SU-DHL-6 (cell line): ENCODE results near the gene DLG3.

Experiments
- H2AFZ ChIP-seq: fragments of 200-600 bp; sonication (generic); 2 replicates; pipeline ENCODE4 v1.6.1; 2014; ENCODE audit warnings: low read depth, mild to moderate bottlenecking, moderate library complexity, mixed read lengths, antibody characterized with exemption, low read length; ENCODE audit not compliant: severe bottlenecking
- H3F3A ChIP-seq: fragments of 200-600 bp; shearing (Covaris generic); 2 replicates; pipeline ENCODE4 v1.6.0; 2016; ENCODE audit warnings: antibody characterized with exemption, mild to moderate bottlenecking; ENCODE audit not compliant: insufficient read depth
- H3K27ac ChIP-seq: fragments of 200-600 bp; sonication (generic); 2 replicates; pipeline ENCODE4 v1.5.1; 2016; ENCODE audit warnings: low read depth, mild to moderate bottlenecking, low read length, moderate library complexity, mixed read lengths
- H3K27me3 ChIP-seq: fragments of 200-600 bp; sonication (generic), shearing (Covaris generic); 2 replicates; pipeline ENCODE4 v1.6.0; 2014; ENCODE audit warnings: mild to moderate bottlenecking, low read length
- H3K36me3 ChIP-seq: fragments of 200-600 bp; sonication (generic); 2 replicates; pipeline ENCODE4 v1.6.1; 2014; ENCODE audit warnings: mild to moderate bottlenecking, low read length, mixed read lengths
- H3K4me2 ChIP-seq: fragments of 300-600, 200-600 bp; shearing (Covaris generic), sonication (generic); 2 replicates; pipeline ENCODE4 v1.6.0; 2014; ENCODE audit warnings: low read length, low read depth, mild to moderate bottlenecking; ENCODE audit not compliant: poor library complexity, severe bottlenecking
- H3K4me3 ChIP-seq: fragments of 200-600 bp; sonication (generic); 2 replicates; pipeline ENCODE4 v1.5.1; 2014; ENCODE audit warnings: antibody characterized with exemption, low read length, mild to moderate bottlenecking, mixed read lengths; ENCODE audit not compliant: insufficient read depth, poor library complexity, severe bottlenecking
- H3K79me2 ChIP-seq: fragments of 200-600 bp; sonication (generic); 2 replicates; pipeline ENCODE4 v1.6.1; 2014; ENCODE audit warnings: mild to moderate bottlenecking, low read length, moderate library complexity; ENCODE audit not compliant: insufficient read depth
- H3K9ac ChIP-seq: fragments of 200-600 bp; sonication (generic); 2 replicates; pipeline ENCODE4 v1.7.0; 2014; ENCODE audit warnings: mild to moderate bottlenecking, low read length
- H3K9me2 ChIP-seq: fragments of 200-600 bp; sonication (generic); replicated peaks from 2 replicates; pipeline ENCODE4 v1.6.1; 2014; ENCODE audit warnings: low read length; ENCODE audit not compliant: insufficient read depth
- H3K9me3 ChIP-seq: fragments of 200-600 bp; sonication (generic); 2 replicates; pipeline ENCODE4 v1.6.1; 2014; ENCODE audit warnings: low read length, mixed read lengths; ENCODE audit not compliant: insufficient read depth
- H4K20me1 ChIP-seq: fragments of 200-600 bp; sonication (generic); 2 replicates; pipeline ENCODE4 v1.6.1; 2014; ENCODE audit warnings: low read depth, mild to moderate bottlenecking, antibody characterized with exemption, low read length, moderate library complexity, mixed read lengths
- CTCF ChIP-seq: fragments of 200-600 bp; sonication (generic); IDR thresholded peaks from one replicate; pipeline ENCODE4 v1.5.1; 2017; ENCODE audit warnings: antibody characterized with exemption, mild to moderate bottlenecking, low read length, moderate library complexity; ENCODE audit not compliant: insufficient read depth, poor library complexity, severe bottlenecking
- EZH2phosphoT487 ChIP-seq: fragments of 200-600 bp; sonication (generic), shearing (Covaris generic); conservative IDR thresholded peaks from 2 replicates; pipeline ENCODE4 v1.6.1; 2018; ENCODE audit warnings: mild to moderate bottlenecking, antibody characterized with exemption, low read length, moderate library complexity, mixed read lengths

DLG3 gene

GRCh38 chrX:70434914-70435586 lies 9.6 kb upstream of the DLG3 start:
- Histone ChIP-seq H3F3A (0 out of 2 replicates have a peak, but pooled peaks cover 6% of the 10 kb centered on the region), H3K4me2 (peak overlapping the region; percentile 94), H3K27ac (no peak overlapping the region), H3K9me3 (no peaks in the 10 kb centered on the region), H3K4me3 (no peak overlapping the region), H4K20me1 (no peaks in the 10 kb centered on the region), H2AFZ (no peak overlapping the region), H3K9ac (peak overlapping the region; percentile 70; the same call in 1 of the 2 replicates), H3K79me2 (no peaks in the 10 kb centered on the region), H3K27me3 (no peaks in the 10 kb centered on the region), H3K36me3 (no peaks in the 10 kb centered on the region), H3K9me2 (no peaks in the 10 kb centered on the region)
- no peak for TF ChIP-seq EZH2phosphoT487
- TF ChIP-seq CTCF: no peak

GRCh38 chrX:70436343-70436742 lies 8.3 kb upstream of the DLG3 start:
- Histone ChIP-seq H3K4me3 (no peak overlapping the region), H3K9me3 (no peaks in the 10 kb centered on the region), H3K4me2 (no peak overlapping the region), H3K79me2 (no peaks in the 10 kb centered on the region), H3K9ac (no peak overlapping the region), H3K27me3 (no peaks in the 10 kb centered on the region), H4K20me1 (no peaks in the 10 kb centered on the region), H3K36me3 (no peaks in the 10 kb centered on the region), H3K27ac (no peak overlapping the region), H2AFZ (no peak overlapping the region), H3F3A (0 out of 2 replicates have a peak, but pooled peaks cover 6% of the 10 kb centered on the region), H3K9me2 (no peaks in the 10 kb centered on the region)
- TF ChIP-seq CTCF (no peak), EZH2phosphoT487 (no peak)

- Histone ChIP-seq H3K27me3 (no peaks in the 10 kb centered on the region), H3K9me3 (no peaks in the 10 kb centered on the region), H3K27ac (no peak overlapping the region), H2AFZ (no peak overlapping the region), H3K9ac (no peak overlapping the region), H4K20me1 (no peaks in the 10 kb centered on the region), H3K9me2 (no peaks in the 10 kb centered on the region), H3K4me2 (no peak overlapping the region), H3K36me3 (no peaks in the 10 kb centered on the region), H3K4me3 (no peak overlapping the region), H3F3A (0 out of 2 replicates have a peak, but pooled peaks cover 6% of the 10 kb centered on the region), H3K79me2 (no peaks in the 10 kb centered on the region)
- TF ChIP-seq CTCF (no peak), EZH2phosphoT487 (no peak)
These were observed 7.6 kb upstream of the DLG3 start for GRCh38 chrX:70437011-70437410.
